Cerebellar nuclear complex (tissue), 1 donor: ENCODE results near the gene FCHSD1.

ENCODE experiments used
- DNase-seq, 2 experiments: peaks; one replicate each; lab custom pipeline; 2025; lab: John Stamatoyannopoulos, UW

Gene FCHSD1

DNA sequence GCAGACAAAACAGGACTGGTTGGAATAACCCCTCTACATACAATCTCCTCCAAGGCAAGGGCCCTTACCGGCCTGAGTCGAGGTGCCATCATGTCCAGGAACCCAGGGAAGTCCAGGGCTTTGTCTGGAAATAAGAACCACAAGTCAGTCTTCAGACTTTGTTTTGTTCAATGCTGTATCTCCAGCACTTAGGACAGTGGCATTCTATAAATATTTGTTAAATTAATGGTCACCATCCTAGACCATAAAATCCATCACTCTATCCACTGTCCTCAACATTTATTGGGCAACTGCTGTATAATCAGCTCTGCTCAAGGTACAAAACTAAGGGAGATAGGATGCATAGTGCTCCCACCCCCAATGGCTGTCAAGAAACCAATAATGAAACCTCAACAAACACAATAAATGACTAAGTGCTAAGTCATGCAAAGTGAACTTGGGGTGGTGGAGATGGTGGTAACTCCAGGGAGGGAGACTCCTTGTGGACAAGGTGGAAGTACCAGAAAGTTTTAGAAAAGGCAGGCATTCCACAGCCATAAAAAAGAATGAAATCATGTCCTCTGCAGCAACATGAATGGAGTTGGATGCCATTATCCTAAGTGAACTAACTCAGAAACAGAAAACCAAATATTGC lies 9.5 kb downstream of the FCHSD1 start:
- DNase-seq = no peak

DNA sequence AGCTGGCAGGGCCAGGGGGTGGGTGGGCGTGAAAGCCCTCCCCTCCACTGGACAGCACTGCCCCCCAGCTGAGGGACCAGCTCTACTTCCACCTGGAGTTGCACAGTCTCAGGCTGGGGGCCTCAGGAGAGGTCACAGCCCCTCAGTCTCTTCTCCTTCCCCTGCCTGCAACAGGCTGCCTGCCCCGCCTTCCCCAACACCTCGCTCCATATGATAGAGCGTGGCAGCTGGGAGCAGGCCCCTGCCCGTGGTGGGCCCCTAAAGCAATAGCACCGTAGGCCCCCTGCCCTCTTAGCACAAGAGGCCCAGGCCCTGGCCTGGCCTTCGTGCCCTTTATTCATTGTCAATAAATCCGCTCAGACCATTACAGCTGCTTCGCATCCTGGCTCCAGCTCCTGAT lies 10.5 kb downstream of the FCHSD1 start:
- DNase-seq = no peak

DNA sequence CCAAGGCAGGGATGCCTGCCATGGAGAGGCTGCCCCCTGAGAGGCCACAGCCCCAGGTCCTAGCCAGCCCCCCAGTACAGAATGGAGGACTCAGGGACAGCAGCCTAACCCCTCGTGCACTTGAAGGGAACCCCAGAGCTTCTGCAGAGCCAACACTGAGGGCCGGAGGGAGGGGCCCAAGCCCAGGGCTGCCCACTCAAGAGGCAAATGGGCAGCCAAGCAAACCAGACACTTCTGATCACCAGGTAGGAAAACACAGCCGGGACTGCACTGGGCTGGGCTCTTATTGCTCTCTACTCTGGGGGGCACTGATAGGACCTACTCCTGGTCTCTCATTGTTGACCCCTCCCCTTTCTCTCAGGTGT lies 11.2 kb downstream of the FCHSD1 start:
- no peak for DNase-seq

DNA sequence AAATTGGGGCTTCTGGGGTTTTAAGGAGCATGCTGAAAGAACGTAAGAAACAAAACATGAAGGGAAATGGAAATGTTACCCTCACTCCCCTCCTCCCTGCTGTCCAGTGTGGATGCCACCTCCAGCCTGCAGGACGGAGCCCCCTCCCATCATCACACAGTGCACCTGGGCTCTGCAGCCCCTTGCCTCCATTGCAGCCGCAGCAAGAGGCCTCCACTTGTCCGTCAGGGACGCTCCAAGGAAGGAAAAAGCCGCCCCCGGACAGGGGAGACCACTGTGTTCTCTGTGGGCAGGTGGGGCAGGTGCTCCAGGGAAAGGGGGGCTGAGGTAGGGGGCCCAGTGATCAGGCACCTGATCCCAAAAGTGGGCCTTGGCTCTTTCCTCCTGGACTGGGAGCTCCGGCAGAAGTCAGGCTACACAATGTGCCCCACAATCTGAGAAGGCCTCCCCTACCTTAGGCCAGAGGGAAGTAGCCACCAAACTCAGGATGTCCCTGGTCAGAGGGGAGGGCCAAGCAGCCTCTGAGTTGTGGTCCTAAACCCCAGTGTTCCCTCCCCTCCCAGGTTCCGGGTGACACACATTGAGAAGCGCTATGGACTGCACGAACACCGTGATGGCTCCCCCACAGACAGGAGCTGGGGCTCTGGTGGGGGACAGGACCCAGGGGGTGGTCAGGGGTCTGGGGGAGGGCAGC lies 11.7 kb downstream of the FCHSD1 start:
- DNase-seq = no peak

DNA sequence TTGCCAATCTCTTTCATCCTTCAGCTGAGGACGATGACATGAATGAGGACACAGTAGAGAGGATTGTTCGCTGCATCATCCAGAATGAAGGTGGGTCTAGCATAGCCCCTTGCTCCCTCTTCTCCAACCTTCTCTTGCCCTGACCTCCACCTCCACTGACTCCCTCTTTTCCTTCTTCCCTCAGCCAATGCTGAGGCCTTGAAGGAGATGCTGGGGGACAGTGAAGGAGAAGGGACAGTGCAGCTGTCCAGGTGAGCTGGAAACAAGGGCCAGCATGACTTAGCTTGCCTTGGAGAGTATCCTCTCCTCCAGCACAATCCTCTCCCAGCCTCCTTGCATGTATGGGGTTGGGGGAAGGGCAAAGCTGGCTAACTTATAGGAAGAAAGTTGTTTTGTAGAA lies 12.4 kb downstream of the FCHSD1 start:
- DNase-seq = no peak

DNA sequence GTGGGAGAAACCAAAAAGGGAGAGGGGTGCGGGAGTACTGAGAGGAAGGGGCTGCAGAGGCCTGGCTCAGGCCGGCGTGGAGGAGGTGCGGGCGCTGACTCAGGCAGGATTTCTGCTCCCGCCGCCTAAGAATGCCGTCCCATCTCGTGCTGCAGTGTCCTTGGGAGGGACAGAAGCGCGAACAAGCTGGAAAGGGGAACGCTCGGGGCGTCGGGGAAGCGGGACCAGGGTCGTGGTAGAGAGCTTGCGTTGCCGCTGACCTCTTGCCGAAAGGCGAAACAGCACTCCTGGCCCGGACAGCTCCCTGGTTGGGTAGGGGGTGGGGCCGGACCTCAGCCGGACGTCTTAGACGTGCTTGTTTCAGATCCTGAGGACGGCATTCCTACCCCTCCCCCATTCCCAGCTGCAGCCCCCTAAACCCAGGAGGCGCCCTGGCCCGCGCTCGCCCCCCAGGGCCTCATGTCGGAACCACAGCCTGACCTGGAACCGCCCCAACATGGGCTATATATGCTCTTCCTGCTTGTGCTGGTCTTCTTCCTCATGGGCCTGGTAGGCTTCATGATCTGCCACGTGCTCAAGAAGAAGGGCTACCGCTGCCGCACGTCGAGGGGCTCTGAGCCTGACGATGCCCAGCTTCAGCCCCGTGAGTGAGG lies 13.3 kb downstream of the FCHSD1 start:
- no peak for DNase-seq

DNA sequence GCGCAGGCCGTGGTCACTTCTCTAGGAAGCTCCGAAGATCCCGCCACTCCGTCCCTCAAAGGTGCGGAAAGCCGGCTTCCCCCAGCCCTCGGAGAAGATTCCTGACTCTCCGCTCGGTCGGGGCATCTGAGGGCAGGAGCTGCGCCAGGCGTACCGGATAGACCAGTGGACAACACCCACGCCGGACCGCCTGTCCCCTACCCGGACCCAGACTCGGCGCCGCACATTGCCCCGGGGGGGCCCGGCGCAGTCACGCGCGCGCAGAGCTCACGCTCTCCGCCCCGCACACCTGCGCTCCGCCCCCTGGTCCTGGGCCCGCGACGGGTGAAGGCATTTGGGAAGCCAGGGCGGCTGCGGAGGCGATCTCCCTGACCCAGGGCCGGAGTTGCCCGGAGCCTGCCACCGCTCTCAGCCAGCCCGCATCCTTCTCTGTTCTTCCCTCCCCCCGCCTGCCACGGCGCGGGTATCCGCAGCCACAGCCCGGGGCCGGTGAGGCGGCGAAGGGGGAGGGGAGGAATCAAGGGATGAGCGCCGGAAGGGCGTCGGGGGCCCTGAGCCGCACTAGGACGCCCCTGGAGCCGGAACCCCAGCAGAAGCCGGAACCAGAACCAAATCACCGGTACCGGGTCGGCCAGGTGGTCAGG lies 14.0 kb downstream of the FCHSD1 start:
- DNase-seq = no peak

DNA sequence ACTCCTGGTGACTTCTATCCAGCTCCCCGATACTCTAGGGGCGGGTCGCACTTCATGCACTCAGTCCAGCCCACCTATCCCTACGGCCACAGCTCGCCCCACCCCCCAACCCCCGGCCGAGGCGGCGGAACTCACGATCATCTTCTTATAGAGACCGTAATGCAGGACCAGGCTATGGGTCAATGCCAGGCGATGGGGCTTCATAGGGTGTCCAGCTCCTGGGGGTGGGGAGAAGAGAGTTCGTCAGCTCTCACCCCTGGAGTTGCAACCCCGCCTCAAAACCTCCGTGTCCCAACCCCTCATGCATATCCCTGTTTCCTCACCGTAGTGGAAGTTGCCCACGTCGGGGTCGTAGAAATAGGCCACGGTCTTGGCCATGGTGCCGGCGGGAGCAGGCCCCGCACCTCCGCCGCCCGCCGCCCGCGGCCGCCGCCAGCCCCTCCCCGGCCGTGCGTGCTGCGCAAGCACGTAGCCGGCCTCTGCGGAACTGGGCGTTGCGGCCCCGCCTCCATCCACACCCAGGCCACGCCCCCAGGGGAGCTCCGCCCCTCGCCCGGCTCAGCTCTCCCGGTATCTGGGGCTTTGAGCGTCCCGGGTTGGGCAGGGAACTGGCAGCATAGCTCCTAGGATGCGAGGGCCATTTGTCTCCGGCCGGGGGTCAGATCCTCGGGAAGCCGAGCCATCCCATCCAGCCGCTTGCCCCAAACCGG lies 14.7 kb downstream of the FCHSD1 start, which contains the start of the genes HDAC3 and RELL2:
Gene HDAC3 (minus strand): TSS at position 437 of the 710 bp plus-strand sequence. CDS start 59 bp downstream, at position 378.
Gene RELL2 (plus strand): TSS at position 585 of the 710 bp plus-strand sequence. CDS start 1,229 bp downstream, outside the sequence.
- DNase-seq = peak; percentile 14 to 81

DNA sequence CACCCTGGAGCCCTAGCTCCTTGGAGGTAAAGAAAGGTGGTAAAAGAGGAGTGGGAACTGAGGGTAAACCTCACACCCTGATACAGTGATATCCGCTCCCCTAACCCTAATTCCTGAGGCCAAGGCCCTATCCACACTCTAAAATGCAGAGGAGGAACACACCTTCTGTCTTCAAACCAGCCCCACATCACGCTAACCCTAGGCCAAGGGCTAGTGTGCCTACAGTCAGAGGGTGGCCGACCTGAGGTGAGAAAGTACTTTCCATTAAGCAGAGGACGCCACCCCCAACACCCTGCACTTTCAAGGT lies 15.2 kb downstream of the FCHSD1 start:
- no peak for DNase-seq

DNA sequence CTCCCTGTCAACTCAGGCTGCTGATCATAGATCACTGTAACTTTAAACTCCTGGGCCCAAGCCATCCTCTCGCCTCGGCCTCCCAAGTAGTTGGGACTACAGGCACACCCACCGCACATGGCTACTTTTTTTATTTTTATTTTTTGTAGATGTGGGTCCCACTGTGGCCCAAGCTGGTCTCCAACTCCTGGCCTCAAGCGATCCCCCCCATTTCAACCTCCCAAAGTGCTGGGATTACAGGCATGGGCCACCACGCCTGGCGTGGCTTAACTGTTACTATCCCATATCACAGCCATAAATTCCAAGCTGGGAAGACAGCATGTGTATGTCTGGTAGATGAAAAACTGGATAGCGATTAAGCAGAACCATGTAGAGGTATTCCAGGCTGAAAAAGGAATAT lies 15.6 kb downstream of the FCHSD1 start:
- DNase-seq = no peak

DNA sequence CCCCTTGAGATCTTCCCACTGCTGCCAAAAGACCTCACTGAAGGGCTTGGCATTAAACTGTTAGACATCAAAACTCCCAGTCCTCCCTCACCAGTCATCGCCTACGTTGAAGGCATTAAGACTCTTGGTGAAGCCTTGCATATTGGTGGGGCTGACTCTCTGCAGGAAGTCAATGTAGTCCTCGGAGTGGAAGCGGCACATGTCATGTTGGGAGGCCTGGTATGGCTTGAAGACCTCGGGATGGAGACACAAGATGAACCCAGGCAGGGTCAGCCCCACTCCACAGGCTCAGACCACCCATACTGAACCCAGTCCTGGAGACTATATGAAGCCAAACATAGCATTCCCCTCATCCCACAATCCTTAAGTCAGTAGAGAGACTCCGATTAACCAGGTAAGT lies 16.5 kb downstream of the FCHSD1 start:
- DNase-seq = no peak

DNA sequence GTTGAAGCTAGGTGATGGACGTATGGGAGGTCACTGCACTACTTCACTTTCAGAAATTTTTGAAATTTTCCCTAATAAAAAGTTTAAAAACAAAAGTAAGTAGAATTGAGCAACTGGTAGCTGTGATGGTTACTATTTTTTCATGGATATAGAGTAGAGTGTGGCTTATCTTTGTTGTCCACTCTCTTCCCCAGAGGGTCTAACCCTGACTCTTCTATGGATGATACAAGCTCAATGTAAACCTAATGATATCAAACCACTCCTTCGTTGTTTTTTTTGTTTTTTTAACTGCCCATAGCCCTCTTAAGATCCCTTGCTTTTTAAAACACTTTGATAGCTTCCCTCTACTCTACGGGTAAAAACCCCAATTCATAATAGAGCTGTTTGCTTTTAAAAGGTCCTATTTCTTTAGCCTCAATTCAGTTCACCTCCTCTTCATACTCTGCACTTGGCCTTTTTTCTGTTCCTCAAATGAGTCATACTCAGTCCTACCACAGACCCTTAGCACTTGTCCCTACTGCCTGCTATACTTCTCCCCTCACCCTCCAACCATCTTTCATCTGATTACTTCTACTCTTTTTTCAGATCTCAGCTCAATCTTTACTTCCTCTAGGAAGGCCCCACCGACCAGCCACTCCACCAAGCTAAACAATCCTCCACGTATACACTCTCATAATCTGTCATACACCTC lies 17.2 kb downstream of the FCHSD1 start:
- no peak for DNase-seq

DNA sequence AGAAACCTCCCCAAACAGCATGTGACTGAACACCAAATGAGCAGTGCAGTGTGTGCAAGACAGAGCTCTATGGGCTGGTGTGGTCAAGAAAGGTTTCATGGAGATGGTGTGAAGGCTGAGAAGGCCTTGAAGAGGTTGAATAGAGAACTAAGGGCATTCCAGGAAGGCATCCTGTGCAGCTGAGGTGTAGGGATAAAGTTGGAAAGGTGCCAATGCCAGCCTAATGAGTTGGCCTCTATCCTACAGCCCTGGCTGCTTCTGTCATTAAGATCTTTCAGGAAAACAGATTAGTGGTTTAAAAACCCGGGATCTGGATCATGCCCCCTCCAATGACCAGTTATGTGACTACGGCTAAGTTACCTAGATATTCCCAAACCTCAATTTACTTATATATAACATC lies 18.6 kb downstream of the FCHSD1 start:
- DNase-seq = peak in 1 of 2 experiments; percentile 9

DNA sequence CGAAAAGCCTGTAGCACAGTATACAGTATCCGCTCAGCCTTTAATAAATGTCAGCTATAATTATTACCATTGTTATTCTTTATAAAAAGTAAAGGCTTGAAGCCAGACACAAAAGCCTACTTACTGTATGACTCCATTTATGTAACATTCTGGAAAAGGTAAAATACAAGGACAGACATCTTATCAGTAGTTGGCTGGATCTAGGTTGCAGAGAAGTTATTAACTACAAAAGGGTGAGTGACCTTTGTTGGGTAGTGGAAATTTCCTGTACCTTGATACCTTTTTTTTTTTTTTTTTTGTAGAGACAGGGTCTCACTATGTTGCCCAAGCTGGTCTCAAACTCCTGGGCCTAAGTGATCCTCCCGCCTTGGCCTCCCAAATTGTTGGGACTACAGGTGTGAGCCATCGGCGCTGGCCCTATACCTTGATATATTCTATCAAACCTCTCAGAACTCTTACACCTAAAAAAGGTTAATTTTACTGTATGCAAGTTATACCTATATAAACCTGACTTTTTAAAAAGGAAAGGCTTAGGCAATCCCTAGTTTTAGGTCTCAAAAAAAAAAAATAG lies 20.6 kb downstream of the FCHSD1 start:
- DNase-seq = no peak

DNA sequence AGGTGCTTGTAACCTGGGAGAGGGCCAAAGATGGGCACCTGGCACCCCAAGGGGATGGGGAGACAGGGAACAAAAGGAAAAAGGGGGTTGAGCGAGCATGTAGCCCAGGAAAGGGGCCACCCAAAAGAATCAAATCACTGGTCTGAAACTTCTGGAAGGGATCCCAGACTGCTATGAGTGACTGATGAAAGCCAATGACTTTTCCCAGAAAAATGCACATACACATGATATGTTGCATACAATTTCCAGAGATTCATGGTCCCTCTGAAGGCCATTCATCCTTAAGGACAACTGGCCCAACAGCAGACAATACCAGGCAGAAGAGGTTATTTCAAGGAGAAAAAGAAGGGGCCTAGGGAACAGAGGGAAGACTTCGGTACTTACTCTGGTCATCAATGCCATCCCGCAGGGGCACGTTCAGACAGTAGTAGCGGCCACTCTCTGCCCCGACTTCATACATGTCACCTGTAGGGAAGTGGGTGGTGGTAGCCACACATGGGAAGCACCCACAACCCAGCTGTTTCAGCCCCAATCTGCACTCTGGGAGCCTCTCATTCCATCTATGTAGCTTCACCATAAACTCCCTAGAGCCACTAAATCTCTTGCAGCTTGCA lies 22.9 kb downstream of the FCHSD1 start:
- no peak for DNase-seq

DNA sequence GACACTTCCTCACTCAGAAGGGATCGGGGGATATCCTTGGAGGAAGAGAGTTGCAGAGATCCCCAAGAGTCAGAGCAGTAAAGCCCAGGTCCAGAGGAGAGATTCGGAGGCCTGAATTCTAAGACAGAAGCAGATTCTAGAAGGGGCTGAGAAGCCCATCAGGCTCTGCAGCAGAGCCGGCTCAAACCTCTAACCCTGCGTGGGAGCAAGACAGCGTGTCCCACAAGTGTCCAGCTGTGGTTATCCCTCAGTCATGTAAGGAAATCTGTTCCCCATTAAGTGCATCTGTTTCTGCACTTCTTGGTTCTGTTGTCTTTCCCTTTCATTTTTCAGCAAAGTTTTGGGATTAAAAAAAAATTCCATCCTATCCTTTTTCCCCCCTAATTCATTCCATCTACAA lies 27.6 kb downstream of the FCHSD1 start:
- no peak for DNase-seq

DNA sequence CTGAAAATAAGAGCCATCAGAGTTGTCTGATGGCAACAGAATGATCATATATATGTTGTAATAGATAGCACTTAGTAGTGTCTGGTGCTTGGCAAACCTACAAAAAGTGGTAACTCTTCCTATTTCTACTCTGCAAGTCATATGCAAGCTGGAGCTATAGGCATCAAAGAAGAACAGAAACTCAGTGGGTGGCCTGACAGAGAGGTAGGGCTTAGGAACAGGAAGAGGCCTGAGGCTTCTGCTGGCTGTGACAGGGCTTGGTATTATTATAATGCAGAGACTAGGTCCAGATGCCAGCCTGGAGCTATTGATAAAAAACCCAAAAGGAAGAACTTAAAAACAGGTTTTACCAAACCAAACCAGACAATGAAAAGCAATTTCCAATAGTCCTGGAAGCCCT lies 28.0 kb downstream of the FCHSD1 start:
- no peak for DNase-seq

DNA sequence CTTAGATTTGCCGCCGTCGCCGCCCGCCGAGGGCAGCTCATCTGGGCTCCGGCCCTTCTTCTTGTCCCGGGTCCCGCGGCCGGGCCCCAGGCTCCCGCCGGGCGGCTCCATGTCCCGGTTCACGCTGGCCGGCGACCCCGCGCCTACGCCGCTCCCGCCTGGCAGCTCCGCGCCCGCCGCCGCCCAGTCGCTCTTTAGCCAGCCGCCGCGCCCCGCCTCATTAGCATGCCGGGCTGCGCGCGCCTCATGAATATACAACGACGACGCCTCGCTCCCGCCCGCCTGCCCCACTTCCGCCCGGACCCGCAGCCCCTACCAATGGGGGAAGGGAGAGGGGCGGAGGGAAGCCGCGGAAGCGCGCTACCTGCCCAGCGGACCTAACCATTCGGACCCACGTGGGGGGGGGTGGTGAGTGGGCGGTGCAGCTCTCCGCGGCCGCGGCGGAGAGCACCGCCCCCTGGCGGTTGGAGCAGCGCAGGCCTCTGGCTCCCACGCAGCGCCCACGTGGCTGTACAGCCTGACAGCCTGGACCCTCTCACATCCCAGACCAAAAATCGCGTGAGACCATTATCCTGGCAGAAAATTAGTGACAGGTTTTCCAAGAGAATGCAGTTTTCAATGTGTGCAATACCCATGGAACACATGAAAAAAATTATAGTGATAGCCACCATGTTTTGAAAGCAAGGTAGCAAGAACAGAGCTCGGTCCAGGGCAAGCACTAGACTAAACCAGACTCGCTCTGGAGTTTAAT lies 32.2 kb downstream of the FCHSD1 start, which contains the start of gene DIAPH1:
Gene DIAPH1 (minus strand): TSS at position 197 of the 751 bp plus-strand sequence. CDS start 86 bp downstream, at position 111.
- peak; percentile 57 to 66 for DNase-seq

DNA sequence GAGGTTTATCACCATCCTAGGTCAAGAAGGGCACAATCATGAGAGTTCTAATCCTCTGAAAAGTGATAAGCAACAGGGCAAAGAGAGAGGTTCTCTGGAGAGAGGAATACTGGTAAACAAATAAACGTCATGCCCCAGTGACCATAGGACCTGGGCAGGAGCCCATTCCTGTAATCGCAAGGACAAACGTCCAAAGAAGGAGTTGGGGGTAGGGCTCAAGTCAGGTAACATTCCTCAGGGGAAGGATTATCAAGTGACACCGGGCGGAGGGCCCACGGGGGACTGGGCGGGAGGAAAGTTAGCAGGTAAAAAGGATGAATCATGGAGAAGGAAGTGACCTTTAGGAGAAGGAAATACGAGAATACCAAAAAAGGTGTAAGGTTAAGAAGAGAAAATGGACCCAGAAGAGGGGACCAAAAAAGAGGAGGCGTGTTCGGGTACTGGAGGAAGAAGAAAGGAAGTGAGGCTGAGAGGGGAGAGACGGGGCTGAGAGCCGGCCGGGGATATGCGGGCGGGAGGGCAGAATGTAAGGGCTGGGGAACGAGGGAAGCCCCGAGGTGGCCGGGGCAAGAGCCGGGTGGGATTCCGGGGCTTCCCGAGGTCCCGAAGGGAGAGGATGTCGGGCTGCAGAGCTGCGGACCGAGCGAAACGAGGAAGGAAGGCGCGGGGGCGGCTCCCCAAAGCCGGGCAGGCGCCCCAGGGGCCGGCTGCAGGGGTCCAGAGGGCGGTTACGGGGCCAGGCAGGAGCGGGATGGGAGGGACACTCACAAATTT lies 33.0 kb downstream of the FCHSD1 start:
- DNase-seq = no peak
